Body of pancreas (tissue), 4 donors: ENCODE measurements around the gene POU2F2. TPM values are rescaled to one million over a fixed set of nuclear protein-coding genes. Genes with fewer than 3 reads are reported as not detected.

Experiments
- ATAC-seq: fragments of 150-250 bp; one replicate; pipeline ENCODE4 v1.9.1; 2016
- DNase-seq, 4 donors: peaks; one replicate each; pipeline ENCODE4 v3.0.0-alpha.2; 2019
- H3K27ac ChIP-seq, 4 donors: fragments of 200-600 bp; sonication (generic); 1 replicate in 3 of 4; 2 replicates in 1 of 4; pipeline versions ENCODE4 v1.5.1 to v1.6.1; 2016 to 2019; ENCODE audit warnings: mild to moderate bottlenecking in 1 of 4, mixed read lengths in 1 of 4, moderate library complexity in 1 of 4
- H3K27me3 ChIP-seq, 2 donors: fragments of 200-600 bp; sonication (generic); one replicate each; pipeline ENCODE4 v1.6.0; 2016; ENCODE audit warnings: mild to moderate bottlenecking in 1 of 2
- H3K36me3 ChIP-seq, 2 donors: fragments of 200-600 bp; sonication (generic); replicated peaks in 1 of 2; 2 replicates each; pipeline ENCODE4 v1.5.1; 2016; ENCODE audit warnings: low read depth in 2 of 2; ENCODE audit not compliant: insufficient read depth in 1 of 2
- H3K4me1 ChIP-seq: fragments of 200-600 bp; sonication (generic); one replicate; pipeline ENCODE4 v1.6.0; 2016
- H3K4me3 ChIP-seq, 2 donors: fragments of 200-600 bp; sonication (generic); 1 replicate in 1 of 2; 2 replicates in 1 of 2; pipeline ENCODE4 v1.5.1; 2016 to 2019
- H3K9me3 ChIP-seq, 3 donors: fragments of 200-600 bp; sonication (generic); 1 replicate in 2 of 3; 2 replicates in 1 of 3; pipeline ENCODE4 v1.5.1; 2016
- CTCF ChIP-seq, 7 experiments: fragments of 450-650 bp in 4 of 7; fragments of 200-600 bp in 3 of 7; sonication (generic) in 3 of 7; IDR thresholded peaks; one replicate each; pipeline ENCODE4 v1.5.1; 2016 to 2019; ENCODE audit warnings: antibody characterized with exemption in 7 of 7
- POLR2A ChIP-seq, 3 donors: fragments of 450-650 bp; IDR thresholded peaks; one replicate each; pipeline ENCODE4 v1.6.1; 2016; ENCODE audit warnings: antibody characterized with exemption in 3 of 3, mild to moderate bottlenecking in 2 of 3
- WGBS, 2 donors: methylation state at CpG; one replicate each; pipeline ENCODE4 v1.1.5; 2017; 5-methylcytosine and 5-hydroxymethylcytosine counted together
- intact Hi-C: fragments of 100-400 bp; cut with DNase I; formaldehyde crosslinking; loops from one replicate; pipeline ENCODE4 v1.15.1; 2023
- total RNA-seq, 2 donors: library from RNA; depleted of rRNA; stranded (reverse); fragments of >200 nt; gene quantifications; one replicate each; pipeline ENCODE4 v1.1.0, GENCODE V29; 2016

POU2F2 gene
- total RNA-seq, 2 donors from 2014 or later, result under 0.01 to 1.6 TPM

DNA sequence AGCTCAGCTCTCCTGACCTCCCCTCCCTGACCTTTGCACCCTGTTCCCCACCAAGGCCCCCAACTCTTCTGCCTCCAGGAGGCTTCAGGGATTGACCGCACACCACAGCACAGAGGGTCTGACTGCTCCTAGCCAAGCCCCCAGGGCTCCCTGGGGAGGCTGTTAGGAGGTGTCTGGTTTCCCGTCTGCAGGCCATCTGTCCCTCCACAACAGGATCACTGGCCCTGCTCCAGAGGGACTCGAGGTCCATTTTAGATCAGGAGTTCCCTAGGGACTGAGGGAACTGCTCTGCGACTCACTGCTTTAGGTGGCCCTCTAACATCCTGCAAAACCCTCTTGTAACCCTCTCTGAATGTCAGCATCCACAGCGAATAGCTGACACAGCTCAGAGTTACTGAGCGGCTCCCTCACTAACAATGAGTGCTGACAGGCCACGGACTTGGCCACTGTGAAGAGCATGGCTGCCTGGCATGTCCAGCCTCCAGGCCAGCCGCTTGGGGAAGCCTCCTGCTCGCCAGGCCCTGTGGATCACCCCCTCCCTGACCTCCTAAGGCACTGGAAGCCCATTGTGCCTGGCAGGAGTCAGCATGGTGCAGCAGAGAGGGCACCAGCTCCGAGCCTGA is 79.9 kb downstream of the POU2F2 start:
- no peaks in the 10 kb centered on the region for H3K9me3 ChIP-seq
- no peak for TF ChIP-seq CTCF (IDR thresholded peaks at IDR 0.05)
- TF ChIP-seq POLR2A (IDR thresholded peaks at IDR 0.05), result no peak
- WGBS, 2 donors, result 60 to 67% methylated on average over 6 to 10 of the region's 10 CpGs

DNA sequence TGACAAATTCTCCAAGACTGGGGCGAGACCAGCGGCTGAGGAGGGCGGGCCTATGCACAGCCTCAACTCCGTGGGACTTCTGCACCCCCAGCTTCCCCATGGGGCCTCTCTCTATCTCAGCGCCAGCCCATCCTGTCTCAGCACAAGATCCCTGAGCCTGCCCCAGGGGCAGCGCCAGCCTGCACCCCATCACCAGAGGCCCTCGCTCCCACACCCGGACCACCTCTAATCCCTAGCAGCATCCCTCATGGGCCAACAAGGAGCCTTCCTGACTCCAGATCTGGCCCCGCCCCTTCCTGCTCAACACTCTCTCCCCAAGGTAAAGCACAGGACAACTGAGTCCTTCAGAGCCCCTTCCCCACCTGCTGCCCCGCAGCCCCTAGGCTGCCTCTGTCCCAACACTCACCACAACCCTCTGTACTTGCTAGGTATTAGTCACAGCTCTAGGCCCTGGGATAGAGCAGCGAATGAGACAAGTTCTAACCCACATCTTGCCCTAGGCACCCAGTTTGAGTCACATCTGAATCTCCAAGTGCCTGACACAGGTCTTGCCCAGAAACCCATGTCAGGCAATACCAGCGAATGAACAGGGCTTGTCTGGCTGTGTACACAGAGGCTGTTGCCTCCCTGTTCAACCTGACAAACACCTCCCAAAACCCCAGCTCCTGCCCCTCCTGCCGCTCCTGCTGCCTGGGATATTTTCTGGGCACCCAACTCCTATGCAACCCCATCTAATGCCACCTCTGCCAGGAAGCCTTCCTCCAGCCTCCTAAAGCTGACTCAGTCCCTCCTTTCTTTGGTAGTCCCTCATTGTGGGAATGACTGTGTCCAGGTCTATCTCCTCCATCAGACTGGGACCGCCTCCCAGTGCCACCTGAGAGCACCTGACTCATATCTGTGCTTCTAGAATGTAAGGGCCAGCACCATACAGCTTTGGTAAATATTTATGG is 80.8 kb downstream of the POU2F2 start:
- no peaks in the 10 kb centered on the region for H3K4me1 ChIP-seq
- DNase-seq (no peak), ATAC-seq (no peak)
- no peak overlapping the region for H3K27ac ChIP-seq
- no peaks in the 10 kb centered on the region for H3K9me3 ChIP-seq
- 89 to 90% methylated on average over 7 to 14 of the region's 14 CpGs for WGBS, 2 donors
- no peak overlapping the region for H3K4me3 ChIP-seq
- TF ChIP-seq CTCF (IDR thresholded peaks at IDR 0.05), result no peak
- TF ChIP-seq POLR2A (IDR thresholded peaks at IDR 0.05), result no peak
- intact Hi-C loops, result no loop called here
- H3K27me3 ChIP-seq, result no peaks in the 10 kb centered on the region
- no peaks in the 10 kb centered on the region for H3K36me3 ChIP-seq

More for the DNA sequence above, 79.9 kb downstream of the POU2F2 start:
- intact Hi-C loops, result no loop called here
- Histone ChIP-seq H3K27ac (no peak overlapping the region), H3K4me1 (no peaks in the 10 kb centered on the region), H3K4me3 (no peak overlapping the region), H3K36me3 (no peaks in the 10 kb centered on the region), H3K27me3 (no peaks in the 10 kb centered on the region)
- no peak for DNase-seq
- ATAC-seq, result no peak

- ATAC-seq (no peak), DNase-seq (no peak)
- intact Hi-C loops, result no loop called here
- H3K4me3 ChIP-seq, result no peak overlapping the region
- 33 to 42% methylated on average over 4 of the region's 4 CpGs for WGBS, 2 donors
- H3K36me3 ChIP-seq, result no peaks in the 10 kb centered on the region
- H3K9me3 ChIP-seq, result no peaks in the 10 kb centered on the region
- TF ChIP-seq POLR2A (IDR thresholded peaks at IDR 0.05), result no peak
- TF ChIP-seq CTCF (IDR thresholded peaks at IDR 0.05), result no peak
- H3K27ac ChIP-seq, result no peak overlapping the region
- H3K27me3 ChIP-seq, result no peaks in the 10 kb centered on the region
- H3K4me1 ChIP-seq, result no peaks in the 10 kb centered on the region
Observed at GRCh38 chr19:42048992-42049391, 83.3 kb downstream of the POU2F2 start.

- 83 to 84% methylated on average over 7 of the region's 7 CpGs for WGBS, 2 donors
- ATAC-seq (no peak), DNase-seq (no peak)
- Histone ChIP-seq H3K9me3 (no peaks in the 10 kb centered on the region), H3K4me1 (no peaks in the 10 kb centered on the region), H3K4me3 (no peak overlapping the region), H3K27ac (no peak overlapping the region), H3K27me3 (no peaks in the 10 kb centered on the region), H3K36me3 (no peaks in the 10 kb centered on the region)
- intact Hi-C loops, result no loop called here
- no peak for TF ChIP-seq POLR2A (IDR thresholded peaks at IDR 0.05)
- TF ChIP-seq CTCF (IDR thresholded peaks at IDR 0.05), result no peak
Observed at GRCh38 chr19:42045575-42045974, 86.7 kb downstream of the POU2F2 start.
